Bronchial epithelial cell (primary cell): ENCODE results near the gene SNRNP27. TPM values are rescaled to one million over a fixed set of nuclear protein-coding genes. Genes with fewer than 3 reads are reported as not detected.

ENCODE experiments used
- DNase-seq: peaks from one replicate; pipeline ENCODE4 v3.0.0-alpha.2; 2010; ENCODE audit warnings: low read depth
- FAIRE-seq: peaks from 2 replicates; lab custom pipeline; 2011; peaks lifted over from hg19 to GRCh38; lab: Jason Lieb, UNC
- H3K27me3 ChIP-seq: 2 replicates; pipeline ENCODE4 v1.5.1; 2011; ENCODE audit warnings: low read length; ENCODE audit not compliant: control insufficient read depth, insufficient read depth
- H3K36me3 ChIP-seq: 2 replicates; pipeline ENCODE4 v1.5.1; 2011; ENCODE audit warnings: low read length; ENCODE audit not compliant: control insufficient read depth, insufficient read depth
- H3K4me3 ChIP-seq: 2 replicates; pipeline ENCODE4 v1.5.1; 2011; ENCODE audit warnings: mild to moderate bottlenecking, low read depth, low read length, control low read depth
- total RNA-seq: library from RNA; depleted of rRNA; stranded (reverse); fragments of >200 nt; gene quantifications from 2 replicates; pipeline ENCODE4 v1.2.1, GENCODE V29; 2014
- TF ChIP-seq, protein P1 (sequence below): IDR thresholded peaks from 2 replicates; pipeline ENCODE4 v1.5.1; 2011; ENCODE audit warnings: mild to moderate bottlenecking, moderate library complexity, low read length, control low read depth, inconsistent platforms; ENCODE audit not compliant: insufficient read depth, severe bottlenecking

The SNRNP27 gene
- total RNA-seq, 1 donor from 2014 or later, result 22.9 TPM

- H3K36me3 ChIP-seq, result peaks cover 39% of the 10 kb centered on the region
- FAIRE-seq, result no peak
Measured at GRCh38 chr2:69935011-69935410, 41.3 kb downstream of the SNRNP27 start.

DNA sequence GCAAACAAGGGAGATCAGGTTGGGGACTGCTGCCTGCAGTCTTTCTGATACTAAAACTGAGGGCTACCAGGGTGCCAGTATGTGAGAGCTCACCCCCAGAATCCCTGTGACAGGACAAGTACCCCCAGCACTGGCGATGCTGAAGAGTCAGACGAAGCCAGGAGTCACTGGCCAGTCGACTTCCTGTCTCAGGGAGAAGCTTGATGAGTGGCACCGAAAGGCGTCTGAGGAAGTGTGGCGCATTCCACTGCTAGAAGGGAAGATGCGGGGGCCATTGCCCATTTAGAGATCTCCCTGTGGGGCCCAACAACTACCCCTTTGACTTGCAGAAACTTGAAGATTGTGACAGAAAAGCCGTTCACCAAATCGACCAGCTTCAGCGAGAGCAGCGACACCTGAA, 43.1 kb downstream of the SNRNP27 start:
- Histone ChIP-seq H3K27me3 (no peaks in the 10 kb centered on the region), H3K36me3 (peaks cover 39% of the 10 kb centered on the region), H3K4me3 (no peak overlapping the region)
- no peak for DNase-seq
- TF ChIP-seq, protein P1, sequence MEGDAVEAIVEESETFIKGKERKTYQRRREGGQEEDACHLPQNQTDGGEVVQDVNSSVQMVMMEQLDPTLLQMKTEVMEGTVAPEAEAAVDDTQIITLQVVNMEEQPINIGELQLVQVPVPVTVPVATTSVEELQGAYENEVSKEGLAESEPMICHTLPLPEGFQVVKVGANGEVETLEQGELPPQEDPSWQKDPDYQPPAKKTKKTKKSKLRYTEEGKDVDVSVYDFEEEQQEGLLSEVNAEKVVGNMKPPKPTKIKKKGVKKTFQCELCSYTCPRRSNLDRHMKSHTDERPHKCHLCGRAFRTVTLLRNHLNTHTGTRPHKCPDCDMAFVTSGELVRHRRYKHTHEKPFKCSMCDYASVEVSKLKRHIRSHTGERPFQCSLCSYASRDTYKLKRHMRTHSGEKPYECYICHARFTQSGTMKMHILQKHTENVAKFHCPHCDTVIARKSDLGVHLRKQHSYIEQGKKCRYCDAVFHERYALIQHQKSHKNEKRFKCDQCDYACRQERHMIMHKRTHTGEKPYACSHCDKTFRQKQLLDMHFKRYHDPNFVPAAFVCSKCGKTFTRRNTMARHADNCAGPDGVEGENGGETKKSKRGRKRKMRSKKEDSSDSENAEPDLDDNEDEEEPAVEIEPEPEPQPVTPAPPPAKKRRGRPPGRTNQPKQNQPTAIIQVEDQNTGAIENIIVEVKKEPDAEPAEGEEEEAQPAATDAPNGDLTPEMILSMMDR, result no peak
- FAIRE-seq, result no peak

More at GRCh38 chr2:69935011-69935410, 41.3 kb downstream of the SNRNP27 start:
- TF ChIP-seq, protein P1, result no peak
- Histone ChIP-seq H3K4me3 (no peak overlapping the region), H3K27me3 (no peaks in the 10 kb centered on the region)
- no peak for DNase-seq

GRCh38 chr2:69937968-69938367, 44.2 kb downstream of the SNRNP27 start:
- FAIRE-seq (no peak), DNase-seq (no peak)
- Histone ChIP-seq H3K27me3 (no peaks in the 10 kb centered on the region), H3K4me3 (no peak overlapping the region), H3K36me3 (peaks cover 39% of the 10 kb centered on the region)
- TF ChIP-seq, protein P1, result no peak

DNA sequence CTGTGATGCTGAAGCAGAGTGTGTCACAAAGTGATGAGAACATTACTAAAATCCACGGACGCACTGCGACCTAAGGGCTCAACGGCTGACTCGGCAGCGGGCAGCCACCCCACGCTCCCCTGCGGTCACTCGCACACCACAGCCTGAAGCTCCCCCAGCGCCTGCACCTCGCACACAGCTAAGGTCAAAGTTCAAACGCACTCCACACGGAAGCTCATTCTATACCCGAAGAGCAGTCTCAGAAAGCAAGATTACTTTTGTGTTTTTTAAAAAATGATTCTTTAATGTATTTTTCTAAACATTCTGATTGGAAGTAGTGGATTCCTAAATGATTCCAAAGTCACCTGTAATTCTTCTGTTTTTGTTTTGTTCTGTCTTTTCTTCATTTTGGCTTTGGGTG, 46.0 kb downstream of the SNRNP27 start:
- no peaks in the 10 kb centered on the region for H3K27me3 ChIP-seq
- H3K36me3 ChIP-seq, result peaks cover 39% of the 10 kb centered on the region
- no peak overlapping the region for H3K4me3 ChIP-seq
- DNase-seq (no peak), FAIRE-seq (no peak)
- TF ChIP-seq, protein P1, result no peak

DNA sequence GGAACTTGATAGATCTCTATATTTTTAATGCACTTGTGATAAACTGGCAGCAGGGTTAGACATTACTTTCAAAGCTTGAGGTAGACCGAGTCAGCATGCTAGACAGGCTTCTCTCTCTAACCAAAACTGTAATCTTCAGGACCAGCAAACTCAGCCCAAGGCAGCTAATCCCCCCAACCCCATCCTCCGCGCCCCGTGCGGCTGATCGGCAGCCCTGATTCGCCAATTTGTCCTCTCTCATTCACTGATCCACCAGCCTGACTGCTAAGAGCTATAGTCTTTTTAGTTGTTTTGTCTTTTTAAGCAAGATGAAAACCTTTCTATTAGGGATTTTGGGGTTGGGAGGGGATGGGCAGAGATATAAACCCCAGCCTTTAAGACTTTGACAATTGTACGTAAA, 46.9 kb downstream of the SNRNP27 start:
- FAIRE-seq, result no peak

More for the DNA sequence above, 46.9 kb downstream of the SNRNP27 start:
- H3K27me3 ChIP-seq, result no peaks in the 10 kb centered on the region
- peaks cover 33% of the 10 kb centered on the region for H3K36me3 ChIP-seq
- H3K4me3 ChIP-seq, result no peak overlapping the region
- DNase-seq, result no peak
- TF ChIP-seq, protein P1, result no peak
